Measurements from ENCODE around the gene DDIAS.
"Not testable (repeated sequence)": the region's sequence is repeated elsewhere in the genome, so short reads cannot be mapped to it uniquely, and the experiment has no call there.

Gene DDIAS, protein sequence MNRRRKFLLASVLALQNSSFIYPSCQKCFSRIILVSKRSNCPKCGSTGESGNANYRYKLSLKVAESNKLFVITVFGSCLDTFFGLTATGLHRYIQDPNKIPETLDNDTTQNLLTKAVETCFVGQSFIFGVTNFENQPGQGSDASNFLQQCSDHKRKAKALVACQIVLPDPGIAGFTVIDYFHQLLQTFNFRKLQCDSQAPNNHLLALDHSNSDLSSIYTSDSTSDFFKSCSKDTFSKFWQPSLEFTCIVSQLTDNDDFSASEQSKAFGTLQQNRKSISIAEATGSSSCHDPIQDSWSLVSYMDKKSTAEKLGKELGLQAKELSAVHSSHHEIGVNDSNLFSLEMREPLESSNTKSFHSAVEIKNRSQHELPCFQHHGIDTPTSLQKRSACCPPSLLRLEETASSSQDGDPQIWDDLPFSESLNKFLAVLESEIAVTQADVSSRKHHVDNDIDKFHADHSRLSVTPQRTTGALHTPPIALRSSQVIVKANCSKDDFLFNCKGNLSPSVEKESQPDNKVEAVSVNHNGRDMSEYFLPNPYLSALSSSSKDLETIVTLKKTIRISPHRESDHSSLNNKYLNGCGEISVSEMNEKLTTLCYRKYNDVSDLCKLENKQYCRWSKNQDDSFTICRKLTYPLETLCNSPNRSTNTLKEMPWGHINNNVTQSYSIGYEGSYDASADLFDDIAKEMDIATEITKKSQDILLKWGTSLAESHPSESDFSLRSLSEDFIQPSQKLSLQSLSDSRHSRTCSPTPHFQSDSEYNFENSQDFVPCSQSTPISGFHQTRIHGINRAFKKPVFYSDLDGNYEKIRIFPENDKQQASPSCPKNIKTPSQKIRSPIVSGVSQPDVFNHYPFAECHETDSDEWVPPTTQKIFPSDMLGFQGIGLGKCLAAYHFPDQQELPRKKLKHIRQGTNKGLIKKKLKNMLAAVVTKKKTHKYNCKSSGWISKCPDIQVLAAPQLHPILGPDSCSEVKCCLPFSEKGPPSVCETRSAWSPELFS

DNA sequence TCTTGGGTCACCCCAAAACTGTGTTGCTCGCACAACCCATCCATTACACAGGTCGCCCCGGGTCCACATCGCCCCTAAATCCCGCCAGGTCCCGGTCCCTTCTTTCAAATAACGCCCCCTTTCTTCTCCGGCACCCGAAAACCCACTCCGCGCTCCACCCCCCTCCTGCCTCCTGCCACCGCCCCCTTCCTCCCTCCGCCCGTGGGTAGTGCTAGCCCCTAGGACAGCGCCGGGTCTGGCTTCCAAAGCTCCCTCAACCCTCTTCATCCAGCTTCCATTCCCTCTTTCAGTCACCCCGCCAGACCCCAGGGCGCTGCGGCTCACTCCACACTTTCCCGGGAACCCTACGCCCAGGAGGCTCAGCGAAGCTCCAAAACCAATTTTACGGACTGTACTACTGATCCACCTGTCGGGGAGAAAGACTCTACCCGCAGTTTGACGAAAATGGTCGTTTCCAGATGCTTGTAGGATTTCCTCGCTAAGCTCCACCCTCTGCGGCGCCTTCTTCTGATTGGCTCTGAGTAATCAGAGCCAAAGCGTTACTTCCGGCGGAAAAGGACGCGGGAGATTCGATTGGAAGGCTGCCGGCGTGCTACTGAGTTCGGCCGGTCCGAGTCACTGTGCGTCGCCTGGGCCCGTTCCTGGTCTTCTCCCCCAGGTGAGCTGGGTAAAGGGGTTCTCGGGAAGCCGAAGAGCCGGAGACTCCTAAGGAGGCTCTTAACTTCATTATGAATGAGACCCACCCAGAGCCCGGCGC is at the start of gene DDIAS:
TSS of gene DDIAS (plus strand) at position 572 of the 757 bp plus-strand sequence. CDS start 13,003 bp downstream, outside the sequence.
- DNase-seq = peak; percentile 96

DNA sequence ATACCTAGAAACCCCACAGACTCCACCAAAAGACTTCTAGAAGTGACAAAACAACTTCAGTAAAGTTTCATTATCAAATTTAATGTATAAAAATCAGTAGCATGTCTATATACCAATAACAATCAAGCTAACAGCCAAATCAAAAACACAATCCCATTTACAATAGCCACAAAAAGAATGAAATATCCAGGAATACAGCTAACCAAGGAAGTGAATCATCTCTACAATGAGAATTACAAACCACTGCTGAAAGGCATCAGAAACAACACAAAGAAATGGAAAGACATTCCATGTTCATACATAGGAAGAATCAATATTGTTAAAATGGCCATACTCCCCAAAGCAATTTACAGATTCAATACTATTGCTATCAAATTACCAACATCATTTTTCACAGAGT is 47.3 kb upstream of the DDIAS start:
- DNase-seq = no peak

DNA sequence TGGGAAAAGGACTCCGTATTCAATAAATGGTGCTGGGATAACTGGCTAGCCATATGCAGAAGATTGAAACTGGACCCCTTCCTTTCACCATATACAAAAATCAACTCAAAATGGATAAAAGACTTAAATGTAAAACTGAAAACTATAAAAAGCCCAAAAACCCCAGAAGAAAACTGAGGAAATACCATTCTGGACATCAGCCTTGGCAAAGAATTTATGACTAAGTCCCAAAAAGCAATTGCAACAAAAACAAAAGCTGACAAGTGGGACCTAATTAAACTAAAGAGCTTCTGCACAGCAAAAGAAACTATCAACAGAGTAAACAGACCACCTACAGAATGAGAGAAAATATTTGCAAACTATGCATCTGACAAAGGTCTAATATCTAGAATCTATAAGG is 46.6 kb upstream of the DDIAS start:
- DNase-seq = not testable (repeated sequence)

DNA sequence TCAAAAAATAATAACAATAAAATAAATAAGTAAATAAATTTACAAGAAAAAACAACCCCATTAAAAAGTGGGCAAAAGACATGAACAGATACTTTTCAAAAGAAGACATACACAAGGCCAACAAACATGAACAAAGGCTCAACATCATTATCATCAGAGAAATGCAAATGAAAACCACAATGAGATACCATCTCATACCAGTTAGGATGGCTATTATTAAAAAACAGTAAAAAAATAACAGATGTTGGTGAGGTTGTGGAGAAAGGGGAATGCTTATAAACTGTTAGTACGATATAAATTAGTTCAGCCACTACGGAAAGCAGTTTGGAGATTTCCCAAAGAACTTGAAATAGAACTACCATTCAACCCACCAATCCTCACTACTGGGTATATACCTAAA is 45.9 kb upstream of the DDIAS start:
- DNase-seq = no peak

DNA sequence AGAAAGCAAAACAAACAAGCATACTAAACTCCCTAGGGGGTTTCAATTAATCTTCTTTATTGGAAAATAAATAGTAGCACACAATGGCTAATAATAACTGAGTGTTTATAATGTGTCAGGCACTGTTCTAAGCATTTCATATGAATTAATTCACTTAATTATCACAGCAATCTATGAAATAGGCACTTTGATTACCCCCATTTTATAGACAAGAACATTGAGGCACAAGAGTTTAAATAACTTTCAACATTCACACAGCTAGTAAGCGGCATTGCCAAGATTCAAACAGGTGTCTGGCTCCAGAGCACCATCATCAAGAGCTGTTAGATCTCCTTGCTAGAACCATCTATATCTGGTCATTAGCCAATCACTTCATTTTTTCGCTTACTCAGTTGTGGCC is 44.4 kb upstream of the DDIAS start:
- no peak for DNase-seq

DNA sequence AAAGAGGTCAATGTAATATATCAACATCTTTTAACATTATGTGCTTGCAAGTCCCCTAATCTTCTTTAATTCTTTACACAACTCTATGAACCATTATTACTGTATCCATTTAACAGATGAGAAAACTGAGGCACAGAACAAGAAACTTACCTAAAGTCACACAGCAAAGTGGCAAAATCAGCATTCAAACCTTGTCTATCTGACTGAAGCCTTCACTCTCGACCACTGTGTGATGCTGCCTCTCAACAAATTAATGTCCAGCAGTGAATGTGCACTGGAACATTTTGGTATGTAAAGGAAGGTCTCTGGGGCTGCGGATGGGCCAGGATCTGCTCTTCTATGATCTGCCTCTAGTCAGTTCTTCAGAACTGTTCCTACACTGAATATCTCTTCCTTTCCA is 43.4 kb upstream of the DDIAS start:
- no peak for DNase-seq

DNA sequence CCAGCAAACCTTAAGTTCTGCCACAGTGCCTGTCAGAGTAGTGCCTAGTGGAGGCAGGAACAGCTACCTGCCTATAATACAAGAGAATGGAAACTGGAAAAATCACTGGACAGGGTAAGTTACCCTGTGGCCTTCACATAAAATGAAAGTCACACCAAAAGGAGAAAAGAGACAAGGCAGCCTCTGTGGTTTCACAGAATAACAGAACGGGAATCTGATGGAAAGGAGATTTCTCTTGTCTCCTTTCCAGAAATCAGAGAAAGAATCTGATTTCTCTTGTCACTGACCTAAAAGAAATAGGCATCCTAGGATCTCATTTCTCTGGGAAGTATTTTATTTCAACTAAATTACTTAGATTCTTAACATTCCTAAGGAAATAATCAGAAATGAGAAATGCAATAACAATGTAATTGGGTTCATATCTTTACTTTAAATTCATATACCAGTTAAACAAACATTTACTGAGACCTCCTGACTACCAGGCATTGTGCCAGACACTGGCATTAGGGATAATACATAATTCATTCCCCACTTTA is 42.9 kb upstream of the DDIAS start:
- DNase-seq = no peak

DNA sequence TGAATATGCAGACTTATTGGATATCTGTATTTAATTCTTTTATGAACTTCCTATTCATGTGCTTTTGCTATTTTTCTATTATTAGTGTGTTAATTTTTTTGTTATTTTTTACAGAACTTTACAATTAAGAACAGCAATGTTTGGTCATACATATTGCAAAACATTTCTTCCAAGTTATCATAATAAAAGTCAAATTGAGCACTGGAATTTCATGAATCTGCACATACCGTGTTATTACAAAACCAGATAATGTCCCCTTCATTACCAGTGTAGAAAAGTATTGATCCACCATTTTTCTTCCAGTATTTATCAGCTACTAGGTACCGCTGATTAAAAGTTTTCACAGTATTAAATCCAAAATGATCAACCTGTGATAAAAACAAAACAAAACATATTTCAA is 41.8 kb upstream of the DDIAS start:
- DNase-seq = no peak

DNA sequence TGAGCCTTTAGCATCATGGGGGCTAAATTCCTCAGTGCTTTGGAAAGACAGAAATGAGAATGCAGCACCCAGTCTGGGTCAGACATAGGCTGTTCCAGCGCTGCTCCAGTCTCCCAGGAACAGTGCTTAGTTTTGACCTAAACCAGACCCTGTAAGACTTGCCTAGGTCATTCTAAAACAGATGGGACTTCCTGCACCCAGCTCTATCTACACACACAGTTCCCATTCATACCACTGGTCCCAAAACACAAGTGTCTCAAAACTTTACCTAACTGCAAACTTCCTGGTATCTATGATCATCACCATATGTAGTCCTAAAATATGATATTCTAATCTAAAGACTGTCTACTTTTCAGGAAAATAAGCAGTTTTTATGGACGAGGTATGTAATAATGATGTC is 39.2 kb upstream of the DDIAS start:
- no peak for DNase-seq

DNA sequence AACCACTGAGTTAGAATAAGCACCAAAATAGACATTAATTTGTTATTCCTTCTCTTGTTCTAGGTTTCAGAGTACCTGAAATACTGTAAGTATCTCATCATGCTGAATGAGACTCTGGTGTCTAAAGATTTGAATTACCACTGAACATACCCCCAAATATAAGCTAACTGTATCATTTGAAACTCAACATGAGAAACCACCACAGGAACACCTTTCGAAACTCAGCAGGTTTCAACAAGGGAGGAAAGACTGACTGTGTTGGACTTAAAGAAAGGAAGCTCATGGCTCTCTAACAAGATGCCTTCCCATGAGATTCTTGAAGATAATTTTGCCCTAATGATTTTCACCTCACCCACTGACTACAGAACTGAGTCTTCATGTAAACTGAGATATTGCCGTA is 38.3 kb upstream of the DDIAS start:
- no peak for DNase-seq

DNA sequence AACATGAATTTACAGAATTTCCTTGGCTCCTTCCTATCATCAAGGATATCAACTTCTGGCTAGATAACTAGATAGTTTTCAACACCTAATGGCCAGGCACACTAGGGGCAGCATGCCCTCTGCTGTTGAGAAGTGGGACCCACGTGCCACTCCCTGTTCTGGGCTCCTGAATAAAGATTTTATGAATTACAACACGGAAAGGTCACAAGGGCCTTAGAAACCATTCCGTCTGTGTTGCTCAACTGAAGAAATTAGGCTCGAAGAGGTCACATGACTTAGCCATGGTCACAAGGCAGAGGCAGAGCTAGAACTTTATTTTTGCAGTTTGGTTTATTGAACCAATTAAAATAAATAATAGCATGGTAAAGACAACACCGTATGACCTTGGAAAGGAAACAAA is 37.3 kb upstream of the DDIAS start:
- peak; percentile 74 for DNase-seq

DNA sequence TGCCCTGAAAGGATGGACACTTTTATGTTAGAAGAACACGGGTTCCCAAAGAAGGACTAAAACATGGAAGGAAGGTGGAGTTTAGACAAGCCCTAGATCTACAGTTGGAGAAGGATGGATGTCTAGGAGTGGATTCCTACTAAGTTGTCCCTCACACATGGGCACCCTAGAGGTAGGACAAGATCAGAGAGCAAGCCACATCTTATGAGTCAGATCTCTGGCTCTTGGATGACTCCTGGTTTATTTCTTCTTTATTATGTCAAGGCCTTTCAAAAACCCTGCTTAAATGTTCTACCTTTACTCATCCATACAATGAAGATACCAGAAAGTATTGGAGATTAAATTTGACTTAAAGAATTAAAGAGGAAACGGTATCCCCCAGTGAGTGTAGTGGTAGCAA is 35.7 kb upstream of the DDIAS start:
- no peak for DNase-seq

DNA sequence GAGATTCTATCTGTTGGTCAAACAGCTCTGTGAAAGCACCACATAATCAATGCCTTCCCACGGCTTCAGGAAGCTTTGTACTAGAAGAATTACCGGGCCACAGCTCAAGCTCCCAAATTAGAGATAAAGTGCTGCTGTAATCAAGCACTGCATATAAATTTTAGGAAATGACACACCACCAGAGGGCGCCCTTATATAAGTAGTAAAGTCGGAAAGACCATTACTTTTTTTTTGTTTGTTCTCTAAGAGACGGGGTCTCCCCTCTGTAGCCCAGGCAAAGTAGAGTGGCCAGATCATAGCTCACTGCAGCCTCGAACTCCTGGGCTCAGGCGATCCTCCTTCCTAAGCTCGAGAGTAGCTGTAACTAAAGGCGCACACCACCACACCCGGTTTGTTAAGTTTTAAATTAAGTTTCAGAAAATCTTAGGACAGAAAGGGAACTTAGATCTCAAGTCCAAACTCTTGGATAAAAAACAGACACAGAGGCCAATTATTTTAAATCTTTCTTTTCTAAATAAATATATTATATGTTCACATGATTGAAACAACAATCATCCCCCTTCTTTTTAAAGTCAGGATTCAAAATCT is 33.9 kb upstream of the DDIAS start:
- peak; percentile 86 for DNase-seq

DNA sequence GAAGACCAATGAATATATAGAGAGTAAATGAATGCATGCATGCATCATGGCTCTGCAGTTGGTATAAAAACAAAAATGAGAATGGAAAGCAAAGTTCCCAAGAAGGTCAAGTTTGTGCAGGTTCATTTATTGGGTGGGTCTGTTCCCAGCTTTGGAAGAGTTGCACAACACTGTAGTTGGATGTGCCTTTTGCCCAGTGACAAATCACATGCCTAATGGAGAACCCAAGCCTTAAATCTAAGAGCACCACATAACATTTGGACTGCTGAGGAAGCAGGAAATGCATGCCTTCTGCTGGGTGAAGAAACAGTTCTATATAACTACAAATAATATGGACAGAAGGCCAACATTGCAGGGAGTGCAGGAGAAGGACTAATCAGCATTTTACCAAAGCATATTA is 31.9 kb upstream of the DDIAS start:
- no peak for DNase-seq

DNA sequence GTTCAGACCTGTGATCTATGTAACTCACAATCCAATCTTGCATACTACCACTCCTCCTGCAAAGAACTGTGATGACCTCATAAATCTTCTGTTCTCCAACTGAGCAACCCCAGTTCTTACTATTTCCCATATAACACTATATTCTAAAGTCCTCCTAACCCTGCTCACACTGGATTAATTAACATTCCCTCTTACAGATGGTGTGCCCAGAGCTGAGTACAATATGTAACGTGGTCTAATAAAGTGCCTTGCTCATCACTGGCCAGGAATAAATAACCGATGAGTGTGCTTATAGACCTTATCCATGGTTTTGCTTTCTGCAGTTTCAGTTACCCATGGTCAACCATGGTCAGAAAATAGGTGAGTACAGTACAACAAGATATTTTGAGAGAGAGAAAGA is 29.9 kb upstream of the DDIAS start:
- DNase-seq = no peak

DNA sequence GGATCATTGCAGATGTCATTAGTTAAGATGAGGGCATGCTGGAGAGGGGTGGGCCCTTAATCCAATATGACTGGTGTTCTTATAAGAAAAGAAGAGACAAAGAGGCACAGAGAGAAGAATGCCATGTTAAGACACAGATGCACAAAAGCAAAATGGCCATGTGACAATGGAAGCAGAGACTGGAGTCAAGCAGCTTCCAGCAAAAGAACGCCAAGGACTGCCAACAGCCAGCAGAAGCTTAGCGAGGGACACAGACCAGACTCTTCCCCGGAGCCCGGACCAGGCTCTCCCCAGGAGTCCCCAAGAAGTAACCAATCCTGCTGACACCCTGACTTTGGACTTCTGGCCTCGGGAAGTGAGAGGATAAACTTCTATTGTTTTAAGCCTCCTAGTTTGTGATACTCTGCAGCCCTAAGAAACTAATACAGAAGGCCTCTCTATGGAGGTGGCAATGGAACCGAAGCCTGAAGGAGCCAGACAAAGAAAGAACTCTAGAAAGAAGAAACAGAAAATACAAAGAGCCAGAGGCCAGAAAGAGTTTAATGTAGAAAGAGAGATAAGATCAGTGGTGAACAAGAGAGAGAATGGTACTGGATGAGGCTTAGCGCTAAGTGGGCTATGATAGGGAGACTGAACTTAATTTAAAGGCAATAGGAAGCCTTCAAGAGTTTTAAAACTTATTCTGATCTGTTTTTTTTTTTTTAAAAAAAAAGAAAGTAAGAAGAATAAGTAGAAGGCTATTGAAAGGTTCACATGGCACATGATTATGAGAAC is 29.0 kb upstream of the DDIAS start:
- DNase-seq = no peak

DNA sequence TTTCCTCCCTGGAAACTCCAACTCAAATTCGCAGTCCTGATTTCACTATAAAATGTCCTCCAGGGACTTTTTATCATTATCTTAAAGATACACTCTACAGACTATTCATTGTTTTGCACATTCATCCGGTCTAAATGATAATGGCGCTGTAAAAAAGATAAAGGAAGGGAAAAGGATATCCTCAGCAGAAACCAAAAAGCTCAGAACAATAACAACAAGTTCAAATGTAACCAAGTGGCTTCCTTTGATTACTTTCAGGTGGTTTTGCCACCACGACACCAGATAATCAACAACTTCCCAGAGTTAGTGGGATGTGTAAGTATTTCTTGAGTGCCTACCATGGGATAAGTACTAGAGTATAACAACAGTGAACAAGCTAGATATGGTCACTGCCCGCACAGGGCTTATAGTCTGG is 27.6 kb upstream of the DDIAS start:
- no peak for DNase-seq

DNA sequence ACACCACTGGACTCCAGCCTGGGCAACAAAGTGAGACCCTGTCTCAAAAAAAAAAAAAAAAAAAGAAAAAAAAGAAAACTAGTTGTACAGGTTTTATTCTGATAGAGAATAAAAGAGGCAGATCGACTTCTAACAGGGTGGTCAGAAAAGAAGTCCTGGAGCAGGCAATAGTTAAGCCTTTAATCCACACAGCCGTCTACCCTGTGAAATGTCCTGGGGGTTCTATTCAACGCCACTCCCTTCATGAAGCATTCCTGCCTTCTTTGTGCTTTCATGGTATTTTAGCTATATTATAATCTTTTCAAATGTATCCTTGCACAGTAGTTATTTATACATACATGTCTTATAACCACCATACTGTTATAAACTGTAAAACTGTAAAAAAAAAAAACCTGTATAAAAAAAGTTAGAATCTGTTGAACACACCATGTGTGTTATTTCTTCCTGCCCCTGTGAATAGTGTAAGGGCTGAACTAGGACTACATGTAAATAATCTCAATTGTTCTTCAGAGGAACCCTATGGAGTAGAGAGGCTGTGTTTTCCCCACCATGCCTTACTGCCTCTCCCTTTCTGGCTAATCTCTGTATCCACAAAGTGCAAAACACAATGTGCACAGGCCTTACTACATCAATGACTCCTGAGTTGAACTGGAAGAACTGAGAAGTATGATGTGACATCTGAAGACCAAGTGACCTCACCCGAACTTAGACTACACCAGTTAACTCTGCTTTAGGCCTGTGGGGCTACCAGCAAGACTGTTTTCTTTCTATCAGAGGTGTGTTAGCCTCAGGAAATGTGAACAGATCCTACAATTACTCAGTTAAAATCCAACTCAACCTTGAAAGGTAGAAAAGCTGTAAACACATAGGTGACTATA is 26.7 kb upstream of the DDIAS start:
- no peak for DNase-seq

DNA sequence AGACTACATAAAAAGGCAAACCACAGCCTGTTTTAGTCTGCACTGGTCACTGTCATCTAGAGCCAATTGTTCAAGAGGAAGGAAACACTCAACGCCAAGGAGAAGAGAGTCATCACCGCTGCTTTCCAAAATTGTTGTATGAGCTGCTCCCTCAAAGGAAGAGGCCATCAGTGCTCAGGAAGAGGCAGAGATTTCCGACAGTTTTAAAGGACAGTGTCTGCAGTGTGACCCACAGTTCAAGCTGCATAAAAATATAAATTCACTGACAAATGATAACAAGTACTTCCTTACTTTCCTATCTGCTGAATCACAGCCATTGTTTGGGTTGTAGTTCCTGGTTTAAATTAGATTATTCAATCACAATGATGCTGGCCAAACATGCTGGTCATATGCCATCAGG is 17.7 kb upstream of the DDIAS start:
- no peak for DNase-seq

DNA sequence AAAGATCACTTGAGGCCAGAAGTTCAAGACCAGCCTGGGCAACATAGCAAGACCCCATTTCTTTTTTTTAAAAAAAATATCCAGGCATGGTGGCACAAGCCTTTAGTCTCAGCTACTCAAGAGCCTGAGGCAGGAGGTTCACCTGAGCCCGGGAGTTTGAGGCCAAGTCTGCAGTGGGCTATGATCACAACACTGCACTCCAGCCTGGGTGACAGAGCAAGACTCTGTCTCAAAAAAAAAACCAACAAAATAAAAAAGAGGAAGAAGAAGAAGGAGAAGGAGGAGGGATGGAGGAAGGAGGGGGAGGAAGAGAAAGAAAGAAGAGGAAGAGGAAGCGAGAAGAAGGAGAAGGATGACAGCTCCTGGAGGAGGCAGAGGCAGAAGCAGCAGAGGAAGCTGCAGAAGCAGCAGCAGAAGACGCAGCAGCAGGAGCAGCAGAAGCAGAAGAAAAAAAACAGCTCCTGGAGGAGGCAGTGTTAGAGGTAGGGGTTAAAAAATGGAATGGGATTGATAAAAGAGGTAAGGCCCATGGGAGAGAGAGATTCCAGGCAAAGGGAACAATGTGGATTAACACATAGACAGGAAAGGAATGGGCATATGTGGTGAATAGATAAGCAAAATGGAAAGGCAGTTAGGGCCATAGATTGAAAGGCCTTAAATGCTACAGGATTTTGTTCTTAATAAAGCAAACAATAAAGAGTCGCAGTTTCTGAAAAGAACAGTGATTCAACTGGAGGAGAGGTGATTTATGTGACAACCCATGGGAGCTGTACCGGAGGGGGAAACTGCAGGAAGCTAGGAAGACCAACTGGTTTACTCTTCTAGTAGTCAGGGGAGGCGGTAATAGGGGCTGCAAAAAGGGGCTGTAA is 12.2 kb upstream of the DDIAS start:
- no peak for DNase-seq
